Parathyroid adenoma (tissue), 2 donors: ENCODE data around the gene C1orf105.

ENCODE experiments used
- H2AFZ ChIP-seq: fragments of 300-600 bp; sonication (generic); one replicate; pipeline ENCODE4 v1.7.0; 2017; ENCODE audit warnings: antibody characterized with exemption, mild to moderate bottlenecking
- H3K27ac ChIP-seq: fragments of 300-600 bp; sonication (generic); one replicate; pipeline ENCODE4 v1.7.0; 2017
- H3K27me3 ChIP-seq: fragments of 300-600 bp; sonication (generic); one replicate; pipeline ENCODE4 v1.7.0; 2017; ENCODE audit warnings: low read length; ENCODE audit not compliant: control insufficient read depth, insufficient read depth
- H3K36me3 ChIP-seq: fragments of 300-600 bp; sonication (generic); one replicate; pipeline ENCODE4 v1.7.0; 2017; ENCODE audit warnings: low read length; ENCODE audit not compliant: control insufficient read depth, insufficient read depth
- H3K4me1 ChIP-seq: fragments of 300-600 bp; sonication (generic); one replicate; pipeline ENCODE4 v1.7.0; 2017; ENCODE audit warnings: control low read depth
- H3K4me2 ChIP-seq: fragments of 300-600 bp; sonication (generic); one replicate; pipeline ENCODE4 v1.7.0; 2017; ENCODE audit warnings: low read length
- H3K4me3 ChIP-seq: fragments of 300-600 bp; sonication (generic); one replicate; pipeline ENCODE4 v1.7.0; 2017; ENCODE audit warnings: low read depth, low read length
- H3K79me2 ChIP-seq: fragments of 300-600 bp; sonication (generic); one replicate; pipeline ENCODE4 v1.7.0; 2017; ENCODE audit warnings: control low read depth
- H3K9ac ChIP-seq: fragments of 300-600 bp; sonication (generic); one replicate; pipeline ENCODE4 v1.7.0; 2017; ENCODE audit warnings: mild to moderate bottlenecking
- H3K9me3 ChIP-seq: fragments of 300-600 bp; sonication (generic); one replicate; pipeline ENCODE4 v1.7.0; 2017; ENCODE audit warnings: low read length; ENCODE audit not compliant: control insufficient read depth
- CTCF ChIP-seq: fragments of 300-600 bp; sonication (generic); IDR thresholded peaks from one replicate; pipeline ENCODE4 v1.7.0; 2017; ENCODE audit warnings: antibody characterized with exemption, mild to moderate bottlenecking
- donor health status: primary hyperparathyroidism.

The C1orf105 gene

GRCh38 chr1:172451002-172451443 lies 30.5 kb downstream of the C1orf105 start:
- H2AFZ ChIP-seq, result peak overlapping the region; percentile 87
- peaks cover 14% of the 10 kb centered on the region for H3K4me1 ChIP-seq
- no peaks in the 10 kb centered on the region for H3K9me3 ChIP-seq
- H3K9ac ChIP-seq, result no peak overlapping the region
- no peak for TF ChIP-seq CTCF
- H3K79me2 ChIP-seq, result no peaks in the 10 kb centered on the region
- peak overlapping the region; percentile 62 for H3K27ac ChIP-seq
- no peak overlapping the region for H3K4me3 ChIP-seq
- no peaks in the 10 kb centered on the region for H3K27me3 ChIP-seq
- no peaks in the 10 kb centered on the region for H3K36me3 ChIP-seq
- H3K4me2 ChIP-seq, result no peak overlapping the region

GRCh38 chr1:172452536-172453152 lies 32.2 kb downstream of the C1orf105 start:
- Histone ChIP-seq H3K79me2 (no peaks in the 10 kb centered on the region), H3K9me3 (no peaks in the 10 kb centered on the region), H3K4me2 (no peak overlapping the region), H3K36me3 (no peaks in the 10 kb centered on the region), H3K9ac (no peak overlapping the region), H3K27me3 (no peaks in the 10 kb centered on the region), H3K27ac (no peak overlapping the region), H3K4me3 (no peak overlapping the region), H3K4me1 (peaks cover 14% of the 10 kb centered on the region), H2AFZ (no peak overlapping the region)
- no peak for TF ChIP-seq CTCF

GRCh38 chr1:172453153-172453545 lies 32.7 kb downstream of the C1orf105 start:
- TF ChIP-seq CTCF, result no peak
- no peaks in the 10 kb centered on the region for H3K27me3 ChIP-seq
- H3K79me2 ChIP-seq, result no peaks in the 10 kb centered on the region
- H2AFZ ChIP-seq, result no peak overlapping the region
- peaks cover 14% of the 10 kb centered on the region for H3K4me1 ChIP-seq
- no peaks in the 10 kb centered on the region for H3K36me3 ChIP-seq
- H3K9me3 ChIP-seq, result no peaks in the 10 kb centered on the region
- no peak overlapping the region for H3K4me2 ChIP-seq
- no peak overlapping the region for H3K9ac ChIP-seq
- H3K4me3 ChIP-seq, result no peak overlapping the region
- no peak overlapping the region for H3K27ac ChIP-seq

- Histone ChIP-seq H3K4me3 (no peak overlapping the region), H3K36me3 (no peaks in the 10 kb centered on the region), H3K79me2 (no peaks in the 10 kb centered on the region), H3K9ac (no peak overlapping the region), H3K4me1 (peaks cover 14% of the 10 kb centered on the region), H3K4me2 (no peak overlapping the region), H3K27ac (no peak overlapping the region), H3K27me3 (no peaks in the 10 kb centered on the region), H2AFZ (no peak overlapping the region), H3K9me3 (no peaks in the 10 kb centered on the region)
- TF ChIP-seq CTCF, result no peak
Observed at GRCh38 chr1:172453607-172454006, 33.1 kb downstream of the C1orf105 start.

- no peaks in the 10 kb centered on the region for H3K9me3 ChIP-seq
- no peak for TF ChIP-seq CTCF
- H3K27ac ChIP-seq, result no peak overlapping the region
- no peak overlapping the region for H3K4me2 ChIP-seq
- H3K79me2 ChIP-seq, result no peaks in the 10 kb centered on the region
- peaks cover 9% of the 10 kb centered on the region for H3K4me1 ChIP-seq
- H3K4me3 ChIP-seq, result no peak overlapping the region
- H3K9ac ChIP-seq, result no peak overlapping the region
- no peaks in the 10 kb centered on the region for H3K36me3 ChIP-seq
- H3K27me3 ChIP-seq, result no peaks in the 10 kb centered on the region
- H2AFZ ChIP-seq, result no peak overlapping the region
Observed at GRCh38 chr1:172455451-172455850, 35.0 kb downstream of the C1orf105 start.
